ENCODE results near the gene PRR36. TPM values are rescaled to one million over a fixed set of nuclear protein-coding genes. Genes with fewer than 3 reads are reported as not detected.

PRR36 gene
- polyA plus RNA-seq, 3 donors from 2014 or later = not detected

GRCh38 chr19:7883796-7884570, 9.8 kb upstream of the PRR36 start:
- H3K27me3 Mint-ChIP-seq (ENCODE audit: low read depth in 3 of 3) = peaks cover 2 to 9% (median 5%) of the 10 kb centered on the region in 3 donors
- no peaks in the 10 kb centered on the region for H3K36me3 Mint-ChIP-seq
- H3K4me1 Mint-ChIP-seq = no peaks in the 10 kb centered on the region
- H3K27ac Mint-ChIP-seq = no peak overlapping the region
- no peak for DNase-seq
- no peaks in the 10 kb centered on the region for H3K9me3 Mint-ChIP-seq
- H3K4me3 Mint-ChIP-seq = no peak overlapping the region

GRCh38 chr19:7883105-7883504, 8.9 kb upstream of the PRR36 start:
- Mint-ChIP-seq H3K27ac (no peak overlapping the region), H3K36me3 (no peaks in the 10 kb centered on the region), H3K9me3 (no peaks in the 10 kb centered on the region), H3K4me3 (no peak overlapping the region), H3K4me1 (no peaks in the 10 kb centered on the region), H3K27me3 (ENCODE audit: low read depth in 3 of 3) (peaks cover 2 to 8% (median 5%) of the 10 kb centered on the region in 3 donors)
- no peak for DNase-seq

DNA sequence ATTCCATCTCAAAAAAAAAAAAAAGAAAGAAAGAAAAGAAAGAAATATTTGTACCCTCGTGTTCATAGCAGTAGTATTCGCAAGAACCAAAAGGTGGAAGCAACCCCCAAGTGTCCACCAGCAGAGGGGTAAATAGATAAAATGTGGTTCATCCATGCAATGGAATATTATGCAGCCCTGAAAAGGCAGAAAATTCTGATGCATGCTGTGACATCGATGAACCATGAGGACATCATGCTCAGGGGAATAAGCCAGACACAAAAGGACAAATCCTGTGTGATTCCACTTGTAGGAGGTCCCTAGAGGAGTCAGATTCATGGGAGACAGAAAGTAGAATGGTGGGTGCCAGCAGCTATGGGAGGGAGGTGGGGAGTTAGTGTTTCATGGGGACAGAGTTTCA, 7.7 kb upstream of the PRR36 start:
- DNase-seq = no peak
- Mint-ChIP-seq H3K27ac (no peak overlapping the region), H3K4me3 (no peak overlapping the region), H3K27me3 (ENCODE audit: low read depth in 3 of 3) (peaks cover 4 to 5% (median 5%) of the 10 kb centered on the region in 3 donors), H3K9me3 (no peaks in the 10 kb centered on the region), H3K4me1 (no peaks in the 10 kb centered on the region), H3K36me3 (no peaks in the 10 kb centered on the region)

DNA sequence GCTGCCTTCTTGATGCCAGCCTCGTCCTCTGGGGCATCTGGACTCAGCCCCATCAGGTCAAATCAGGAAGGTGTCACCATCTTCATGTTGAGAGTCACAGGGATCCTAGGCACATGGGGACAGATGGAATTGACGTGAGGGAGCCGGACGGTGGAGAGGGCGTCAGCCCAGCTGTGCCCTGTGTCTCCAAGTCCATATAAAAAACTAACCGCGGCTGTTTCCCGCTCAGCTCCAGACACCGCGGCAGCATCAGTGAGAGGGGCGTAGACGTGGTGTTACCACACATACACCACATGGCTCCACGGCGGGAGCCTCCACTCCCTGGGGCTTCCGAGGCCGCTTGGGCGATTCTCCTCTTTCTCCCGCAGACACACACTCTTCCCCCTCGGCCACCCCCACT, 5.6 kb upstream of the PRR36 start:
- no peak overlapping the region for H3K27ac Mint-ChIP-seq
- no peaks in the 10 kb centered on the region for H3K9me3 Mint-ChIP-seq
- no peak overlapping the region for H3K4me3 Mint-ChIP-seq
- no peaks in the 10 kb centered on the region for H3K36me3 Mint-ChIP-seq
- H3K4me1 Mint-ChIP-seq = peaks cover 0 to 3% of the 10 kb centered on the region in 2 donors
- no peak for DNase-seq
- H3K27me3 Mint-ChIP-seq (ENCODE audit: low read depth in 3 of 3) = peaks cover 3 to 12% (median 4%) of the 10 kb centered on the region in 3 donors

- Mint-ChIP-seq H3K4me1 (peaks cover 0 to 7% of the 10 kb centered on the region in 2 donors), H3K36me3 (no peaks in the 10 kb centered on the region), H3K9me3 (no peaks in the 10 kb centered on the region), H3K4me3 (no peak overlapping the region), H3K27ac (no peak overlapping the region), H3K27me3 (ENCODE audit: low read depth in 3 of 3) (peaks cover 3 to 12% (median 4%) of the 10 kb centered on the region in 3 donors)
- DNase-seq = no peak
These were observed 5.1 kb upstream of the PRR36 start for GRCh38 chr19:7879111-7879807.

- Mint-ChIP-seq H3K4me3 (no peak overlapping the region), H3K9me3 (no peaks in the 10 kb centered on the region)
These were observed 3.2 kb upstream of the PRR36 start for GRCh38 chr19:7877249-7877836.

GRCh38 chr19:7874897-7875273, 695 bp upstream of the PRR36 start:
- DNase-seq = no peak
- H3K4me3 Mint-ChIP-seq = peak overlapping the region; percentile 27 to 57 (median 42)
- H3K27me3 Mint-ChIP-seq (ENCODE audit: low read depth in 3 of 3) = peaks cover 6 to 25% (median 11%) of the 10 kb centered on the region in 3 donors
- no peaks in the 10 kb centered on the region for H3K9me3 Mint-ChIP-seq
- peaks cover 14 to 36% of the 10 kb centered on the region in 2 donors for H3K4me1 Mint-ChIP-seq
- no peak overlapping the region for H3K27ac Mint-ChIP-seq
- no peaks in the 10 kb centered on the region for H3K36me3 Mint-ChIP-seq

More at GRCh38 chr19:7877249-7877836, 3.2 kb upstream of the PRR36 start:
- peaks cover 5 to 16% (median 7%) of the 10 kb centered on the region in 3 donors for H3K27me3 Mint-ChIP-seq (ENCODE audit: low read depth in 3 of 3)
- H3K27ac Mint-ChIP-seq = no peak overlapping the region
- peaks cover 0 to 15% of the 10 kb centered on the region in 2 donors for H3K4me1 Mint-ChIP-seq
- DNase-seq = no peak
- H3K36me3 Mint-ChIP-seq = no peaks in the 10 kb centered on the region

GRCh38 chr19:7873304-7874075, 700 bp downstream of the PRR36 start:
- no peak overlapping the region for H3K27ac Mint-ChIP-seq
- DNase-seq = no peak

DNA sequence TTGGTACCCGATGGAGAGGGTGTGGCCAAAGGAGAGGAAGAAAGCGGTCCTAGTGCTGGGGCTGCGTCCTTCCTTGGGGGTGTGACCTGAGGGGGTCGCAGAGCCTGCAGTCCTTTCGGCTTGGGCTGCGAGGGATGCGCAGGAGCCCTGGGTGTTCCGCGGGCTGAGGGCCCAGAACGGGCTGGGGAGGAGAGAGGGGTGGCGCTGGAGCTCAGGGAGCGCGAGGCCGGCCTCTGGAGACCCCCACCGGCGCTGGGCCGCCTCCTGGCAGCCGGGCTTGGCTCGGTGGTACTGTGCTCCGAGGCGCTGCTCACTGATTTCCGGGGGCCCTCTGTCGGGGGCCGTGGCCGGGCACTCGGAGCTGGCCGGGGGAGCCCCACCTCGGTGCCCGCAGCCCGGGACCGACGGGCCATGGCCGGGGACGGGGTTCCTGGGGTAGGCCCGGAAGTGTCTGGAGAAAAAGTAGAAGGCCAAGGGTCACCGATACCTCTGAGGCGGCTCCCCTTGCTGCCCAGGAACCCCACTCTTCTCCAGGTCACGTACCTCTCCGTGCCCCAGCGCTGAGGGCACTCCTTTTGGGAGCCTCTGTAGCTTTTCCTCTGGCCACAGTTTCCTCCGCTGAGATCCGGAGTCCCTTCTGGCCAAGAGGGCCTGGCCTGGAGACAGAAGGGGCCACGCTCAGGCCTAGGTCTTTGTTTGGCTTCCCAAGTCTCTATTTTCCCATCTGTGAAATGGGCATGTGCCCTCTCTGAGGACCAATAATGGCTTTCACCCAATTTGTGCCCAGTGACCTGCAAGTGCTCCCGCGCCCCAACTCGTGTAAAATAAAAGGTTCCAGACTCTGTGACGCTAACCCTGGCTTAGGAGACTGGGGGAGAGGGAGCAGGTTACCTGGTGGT, 1.6 kb downstream of the PRR36 start:
- Mint-ChIP-seq H3K27me3 (ENCODE audit: low read depth in 3 of 3) (peaks cover 8 to 29% (median 13%) of the 10 kb centered on the region in 3 donors), H3K9me3 (no peaks in the 10 kb centered on the region), H3K27ac (peak overlapping the region in 1 of 6 donors; percentile 82), H3K4me3 (peak overlapping the region; percentile 17 to 79 (median 66)), H3K36me3 (no peaks in the 10 kb centered on the region), H3K4me1 (peaks cover 14 to 44% of the 10 kb centered on the region in 2 donors)
- DNase-seq = no peak

More at GRCh38 chr19:7873304-7874075, 700 bp downstream of the PRR36 start:
- Mint-ChIP-seq H3K4me1 (peaks cover 14 to 42% of the 10 kb centered on the region in 2 donors), H3K9me3 (no peaks in the 10 kb centered on the region), H3K4me3 (peak overlapping the region; percentile 52 to 71 (median 61)), H3K36me3 (no peaks in the 10 kb centered on the region), H3K27me3 (ENCODE audit: low read depth in 3 of 3) (peaks cover 8 to 29% (median 13%) of the 10 kb centered on the region in 3 donors)

DNA sequence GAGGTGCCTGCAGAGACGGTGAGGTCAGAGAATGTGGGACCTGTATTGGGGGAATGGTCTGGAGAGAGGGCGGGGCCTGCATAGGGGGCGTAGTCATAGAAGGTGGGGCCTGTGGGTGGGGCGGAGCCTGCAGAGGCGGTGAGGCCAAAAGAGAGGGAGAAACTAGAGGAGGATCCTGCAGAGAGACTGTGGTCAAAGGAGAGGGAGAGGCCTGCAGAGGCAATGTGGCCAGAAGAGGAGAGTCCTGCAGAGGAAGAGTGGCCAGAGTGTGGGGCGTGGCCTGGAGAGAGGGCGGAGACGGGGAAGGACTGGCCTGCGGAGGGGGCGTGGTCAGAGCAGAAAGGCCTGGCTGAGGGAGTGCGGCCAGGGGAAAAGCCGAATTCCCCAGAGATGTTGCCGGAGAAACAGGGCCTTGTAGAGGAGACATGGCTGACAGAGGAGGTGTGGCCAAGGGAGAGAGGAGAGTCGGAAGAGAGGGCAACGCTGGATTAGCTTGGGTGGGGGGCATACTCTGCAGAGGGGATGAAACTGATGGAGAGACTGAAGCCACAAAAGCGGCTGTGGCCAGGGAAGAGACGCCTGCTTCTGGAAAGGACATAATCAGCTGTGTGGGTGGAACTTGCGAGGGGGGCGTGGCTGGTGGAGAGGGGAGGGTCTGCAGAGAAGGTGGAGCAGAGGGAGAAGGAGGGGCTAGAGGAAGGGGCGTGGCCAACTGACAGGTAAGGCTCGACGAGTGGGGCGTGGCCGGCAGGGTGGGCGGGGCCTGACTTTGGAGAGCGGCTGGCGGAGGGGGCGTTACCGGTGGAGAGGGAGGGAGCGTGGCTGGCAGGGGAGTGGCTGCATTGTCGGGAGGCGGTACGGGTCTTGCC, 2.5 kb downstream of the PRR36 start:
- H3K9me3 Mint-ChIP-seq = no peaks in the 10 kb centered on the region
- DNase-seq = peak; percentile 66 to 71 (median 67)
- H3K36me3 Mint-ChIP-seq = no peaks in the 10 kb centered on the region
- H3K4me3 Mint-ChIP-seq = peak overlapping the region; percentile 62 to 79 (median 70)
- H3K4me1 Mint-ChIP-seq = peaks cover 14 to 47% of the 10 kb centered on the region in 2 donors
- H3K27me3 Mint-ChIP-seq (ENCODE audit: low read depth in 3 of 3) = peaks cover 9 to 26% (median 13%) of the 10 kb centered on the region in 3 donors
- H3K27ac Mint-ChIP-seq = peak overlapping the region in 4 of 6 donors; percentile 42 to 82 (median 54)

- H3K4me1 Mint-ChIP-seq = peaks cover 14 to 47% of the 10 kb centered on the region in 2 donors
- peak overlapping the region; percentile 62 to 84 (median 70) for H3K4me3 Mint-ChIP-seq
- no peaks in the 10 kb centered on the region for H3K9me3 Mint-ChIP-seq
- peak overlapping the region in 2 of 6 donors; percentile 49 to 67 for H3K27ac Mint-ChIP-seq
- H3K36me3 Mint-ChIP-seq = no peaks in the 10 kb centered on the region
- peak; percentile 47 to 56 (median 47) for DNase-seq
- peaks cover 11 to 25% (median 13%) of the 10 kb centered on the region in 3 donors for H3K27me3 Mint-ChIP-seq (ENCODE audit: low read depth in 3 of 3)
These were observed 3.4 kb downstream of the PRR36 start for GRCh38 chr19:7870571-7871436.

Data from immature natural killer cell (primary cell).